WTC11 (cell line): Measurements from ENCODE around the gene FAM72A. TPM values are rescaled to one million over a fixed set of nuclear protein-coding genes. Genes with fewer than 3 reads are reported as not detected.
A peak's percentile ranks its signal among the peaks of the same experiment; 100 is the strongest.
"Not testable (repeated sequence)": the region's sequence is repeated elsewhere in the genome, so short reads cannot be mapped to it uniquely, and the experiment has no call there.

ENCODE experiments used
- ATAC-seq: fragments of 200-7000 bp; cut with Tn5 transposase; 2 replicates; pipeline ENCODE4 v1.10.0; 2021; ENCODE audit warnings: mild to moderate bottlenecking, moderate library complexity
- CTCF ChIA-PET: fragments of 300-600 bp; sonication (Branson Sonifier 250); formaldehyde crosslinking; loops from one replicate; lab custom pipeline; 2021; ENCODE audit warnings: antibody characterized with exemption; lab: Charles Lee
- POLR2A ChIA-PET: fragments of 350-600 bp; sonication (Branson Sonifier 250); formaldehyde crosslinking; loops from one replicate; lab custom pipeline; 2021; ENCODE audit warnings: antibody characterized with exemption; lab: Charles Lee
- DNase-seq: peaks from one replicate; pipeline ENCODE4 v3.0.0; 2021; ENCODE audit warnings: low spot score
- H3K27ac Mint-ChIP-seq: 2 replicates; pipeline ENCODE4 v1.8.0; 2021; ENCODE audit warnings: mixed read lengths
- H3K27me3 Mint-ChIP-seq: 2 replicates; pipeline ENCODE4 v1.8.0; 2021; ENCODE audit warnings: low read depth, mild to moderate bottlenecking, moderate library complexity, mixed read lengths
- H3K36me3 Mint-ChIP-seq: 2 replicates; pipeline ENCODE4 v1.8.0; 2021; ENCODE audit warnings: mixed read lengths
- H3K4me1 Mint-ChIP-seq: 2 replicates; pipeline ENCODE4 v1.8.0; 2022; ENCODE audit warnings: mixed read lengths
- H3K4me3 Mint-ChIP-seq: 2 replicates; pipeline ENCODE4 v1.8.0; 2021; ENCODE audit warnings: mild to moderate bottlenecking, moderate library complexity, mixed read lengths
- H3K9me3 Mint-ChIP-seq: 2 replicates; pipeline ENCODE4 v1.8.0; 2021; ENCODE audit warnings: mixed read lengths
- ETV6 ChIP-seq: sonication (generic); formaldehyde crosslinking; IDR thresholded peaks from 2 replicates; pipeline ENCODE4 v1.8.1; 2022; ENCODE audit warnings: mild to moderate bottlenecking, missing genetic modification reagents
- FOXJ3 ChIP-seq: sonication (generic); formaldehyde crosslinking; IDR thresholded peaks from 2 replicates; pipeline ENCODE4 v1.9.0; 2021; ENCODE audit warnings: missing genetic modification reagents, mild to moderate bottlenecking, borderline replicate concordance
- total RNA-seq: library from RNA; stranded (reverse); gene quantifications from 3 replicates; pipeline ENCODE4 v1.2.3, GENCODE V29; 2021
- TF ChIP-seq, protein P1 (sequence below): sonication (generic); formaldehyde crosslinking; IDR thresholded peaks from 2 replicates; pipeline ENCODE4 v1.8.0; 2022; ENCODE audit warnings: missing genetic modification reagents

FAM72A gene
- total RNA-seq, 1 experiment from 2014 or later = 27.9 TPM

GRCh38 chr1:206176114-206176502 is 26.5 kb downstream of the FAM72A start:
- H3K4me1 Mint-ChIP-seq, H3K27me3 Mint-ChIP-seq, DNase-seq, ATAC-seq, H3K27ac Mint-ChIP-seq, H3K4me3 Mint-ChIP-seq, POLR2A ChIA-PET, CTCF ChIA-PET, H3K36me3 Mint-ChIP-seq, H3K9me3 Mint-ChIP-seq: not testable (repeated sequence)

GRCh38 chr1:206175459-206176113 is 27.1 kb downstream of the FAM72A start:
- H3K4me1 Mint-ChIP-seq, H3K36me3 Mint-ChIP-seq, H3K4me3 Mint-ChIP-seq, H3K27ac Mint-ChIP-seq, H3K9me3 Mint-ChIP-seq, POLR2A ChIA-PET, H3K27me3 Mint-ChIP-seq, DNase-seq, CTCF ChIA-PET: not testable (repeated sequence)
- ATAC-seq = peak; percentile 78

- DNase-seq, H3K9me3 Mint-ChIP-seq, H3K4me1 Mint-ChIP-seq, H3K4me3 Mint-ChIP-seq, H3K27ac Mint-ChIP-seq, CTCF ChIA-PET, H3K36me3 Mint-ChIP-seq, H3K27me3 Mint-ChIP-seq, POLR2A ChIA-PET: not testable (repeated sequence)
- ATAC-seq = 0 out of 2 replicates have a peak, but pooled peaks have one; percentile 39
Observed at GRCh38 chr1:206174182-206174868, 28.3 kb downstream of the FAM72A start.

DNA sequence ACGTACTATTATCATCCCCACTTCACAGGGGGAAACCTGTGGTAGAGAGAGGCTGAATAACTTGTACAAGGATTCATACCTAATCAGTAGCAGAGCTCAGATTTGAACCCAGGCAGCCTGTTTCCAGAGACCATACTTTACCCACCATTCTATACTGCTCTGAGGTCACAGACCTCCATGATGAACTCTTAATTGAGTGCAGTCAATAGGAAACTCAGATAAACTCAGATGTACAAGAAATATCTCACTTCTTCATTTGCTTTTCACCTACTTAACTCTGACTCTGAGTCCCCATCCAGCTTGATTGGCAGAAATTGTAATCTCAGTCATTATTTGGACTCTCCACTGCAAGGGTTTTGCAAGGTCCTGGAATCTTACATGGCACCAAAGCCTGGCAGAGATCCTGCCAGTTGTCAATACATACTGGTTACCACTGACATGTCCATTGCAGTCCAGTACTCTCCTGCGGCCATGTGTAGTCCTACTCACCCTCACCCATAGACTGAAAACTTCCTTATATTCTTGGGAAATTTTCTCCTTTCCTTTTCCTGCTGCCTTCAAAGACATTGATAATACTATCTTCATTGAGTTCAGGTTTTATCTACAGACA is 29.4 kb downstream of the FAM72A start:
- ATAC-seq, H3K27ac Mint-ChIP-seq, H3K4me1 Mint-ChIP-seq, H3K36me3 Mint-ChIP-seq, H3K4me3 Mint-ChIP-seq, H3K27me3 Mint-ChIP-seq, POLR2A ChIA-PET, H3K9me3 Mint-ChIP-seq, CTCF ChIA-PET, DNase-seq: not testable (repeated sequence)

- ATAC-seq, H3K4me1 Mint-ChIP-seq, H3K4me3 Mint-ChIP-seq, CTCF ChIA-PET, H3K9me3 Mint-ChIP-seq, DNase-seq, H3K27ac Mint-ChIP-seq, H3K27me3 Mint-ChIP-seq, H3K36me3 Mint-ChIP-seq, POLR2A ChIA-PET: not testable (repeated sequence)
Observed at GRCh38 chr1:206169794-206170193, 32.8 kb downstream of the FAM72A start.

GRCh38 chr1:206167350-206168029 is 35.1 kb downstream of the FAM72A start:
- H3K9me3 Mint-ChIP-seq, DNase-seq, CTCF ChIA-PET, H3K27ac Mint-ChIP-seq, POLR2A ChIA-PET, H3K4me1 Mint-ChIP-seq, H3K27me3 Mint-ChIP-seq, H3K36me3 Mint-ChIP-seq, H3K4me3 Mint-ChIP-seq: not testable (repeated sequence)
- peak; percentile 75 for ATAC-seq

GRCh38 chr1:206145771-206146290 is 56.8 kb downstream of the FAM72A start:
- Mint-ChIP-seq H3K4me3 (no peak overlapping the region), H3K36me3 (no peaks in the 10 kb centered on the region), H3K4me1 (peaks cover 6% of the 10 kb centered on the region), H3K27ac (no peak overlapping the region), H3K27me3 (no peaks in the 10 kb centered on the region; the same call in 1 of the 2 replicates), H3K9me3 (peaks cover 24% of the 10 kb centered on the region)
- ChIA-PET CTCF (no interaction called here), POLR2A (no interaction called here)
- no peak for TF ChIP-seq ETV6
- TF ChIP-seq, protein P1, sequence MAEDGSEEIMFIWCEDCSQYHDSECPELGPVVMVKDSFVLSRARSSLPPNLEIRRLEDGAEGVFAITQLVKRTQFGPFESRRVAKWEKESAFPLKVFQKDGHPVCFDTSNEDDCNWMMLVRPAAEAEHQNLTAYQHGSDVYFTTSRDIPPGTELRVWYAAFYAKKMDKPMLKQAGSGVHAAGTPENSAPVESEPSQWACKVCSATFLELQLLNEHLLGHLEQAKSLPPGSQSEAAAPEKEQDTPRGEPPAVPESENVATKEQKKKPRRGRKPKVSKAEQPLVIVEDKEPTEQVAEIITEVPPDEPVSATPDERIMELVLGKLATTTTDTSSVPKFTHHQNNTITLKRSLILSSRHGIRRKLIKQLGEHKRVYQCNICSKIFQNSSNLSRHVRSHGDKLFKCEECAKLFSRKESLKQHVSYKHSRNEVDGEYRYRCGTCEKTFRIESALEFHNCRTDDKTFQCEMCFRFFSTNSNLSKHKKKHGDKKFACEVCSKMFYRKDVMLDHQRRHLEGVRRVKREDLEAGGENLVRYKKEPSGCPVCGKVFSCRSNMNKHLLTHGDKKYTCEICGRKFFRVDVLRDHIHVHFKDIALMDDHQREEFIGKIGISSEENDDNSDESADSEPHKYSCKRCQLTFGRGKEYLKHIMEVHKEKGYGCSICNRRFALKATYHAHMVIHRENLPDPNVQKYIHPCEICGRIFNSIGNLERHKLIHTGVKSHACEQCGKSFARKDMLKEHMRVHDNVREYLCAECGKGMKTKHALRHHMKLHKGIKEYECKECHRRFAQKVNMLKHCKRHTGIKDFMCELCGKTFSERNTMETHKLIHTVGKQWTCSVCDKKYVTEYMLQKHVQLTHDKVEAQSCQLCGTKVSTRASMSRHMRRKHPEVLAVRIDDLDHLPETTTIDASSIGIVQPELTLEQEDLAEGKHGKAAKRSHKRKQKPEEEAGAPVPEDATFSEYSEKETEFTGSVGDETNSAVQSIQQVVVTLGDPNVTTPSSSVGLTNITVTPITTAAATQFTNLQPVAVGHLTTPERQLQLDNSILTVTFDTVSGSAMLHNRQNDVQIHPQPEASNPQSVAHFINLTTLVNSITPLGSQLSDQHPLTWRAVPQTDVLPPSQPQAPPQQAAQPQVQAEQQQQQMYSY (CRISPR knock-in tag) = no peak
- no peak for TF ChIP-seq FOXJ3 (CRISPR knock-in tag)
- ATAC-seq = no peak; the same call in 1 of the 2 replicates
- DNase-seq = no peak
